IMR-90 (cell line): ENCODE data around the gene PSMB3. TPM values are rescaled to one million over a fixed set of nuclear protein-coding genes. Genes with fewer than 3 reads are reported as not detected.

Experiments
- ATAC-seq: fragments of 200-7000 bp; cut with Tn5 transposase; 2 replicates; pipeline ENCODE4 v1.9.1; 2020; ENCODE audit warnings: low read depth, mild to moderate bottlenecking, moderate library complexity
- BruUV-seq: library from RNA; stranded (reverse); fragments of 400-500 nt; replicated peaks from 2 replicates; lab custom pipeline; 2021; lab: Mats Ljungman, UMichigan
- CTCF ChIA-PET: fragments of 300-600 bp; formaldehyde crosslinking; extraction: SDS; loops from one replicate; lab custom pipeline; 2021; ENCODE audit warnings: antibody characterized with exemption; lab: Yijun Ruan, JAX
- POLR2A ChIA-PET: fragments of 300-600 bp; sonication (Branson Sonifier 250); formaldehyde crosslinking; loops from one replicate; lab custom pipeline; 2022; ENCODE audit warnings: antibody characterized with exemption; ENCODE audit not compliant: unreplicated experiment; lab: Charles Lee
- DNase-seq: peaks from one replicate; pipeline ENCODE4 v3.0.0; 2013
- H2AFZ ChIP-seq: replicated peaks from 2 replicates; pipeline ENCODE3; 2013; ENCODE audit warnings: low read length, mild to moderate bottlenecking; ENCODE audit not compliant: poor library complexity
- H2AK5ac ChIP-seq: 2 replicates; pipeline ENCODE4 v1.6.1; 2013; ENCODE audit warnings: low read depth, low read length, inconsistent platforms
- H2AK9ac ChIP-seq: replicated peaks from 2 replicates; pipeline ENCODE3; 2013; ENCODE audit warnings: mild to moderate bottlenecking, low read depth, low read length, moderate library complexity; ENCODE audit not compliant: poor library complexity
- H2BK120ac ChIP-seq: 2 replicates; pipeline ENCODE4 v1.6.1; 2013; ENCODE audit warnings: low read depth, low read length, inconsistent platforms
- H2BK15ac ChIP-seq: 3 replicates; pipeline ENCODE4 v1.6.1; 2013; ENCODE audit warnings: low read depth, low read length, inconsistent platforms
- H2BK20ac ChIP-seq: 2 replicates; pipeline ENCODE4 v1.6.1; 2013; ENCODE audit warnings: low read depth, mild to moderate bottlenecking, inconsistent platforms, low read length, moderate library complexity
- H2BK5ac ChIP-seq: 2 replicates; pipeline ENCODE4 v1.6.1; 2013; ENCODE audit warnings: mild to moderate bottlenecking, low read depth, low read length, inconsistent platforms; ENCODE audit not compliant: poor library complexity, severe bottlenecking
- H3K14ac ChIP-seq: replicated peaks from 2 replicates; pipeline ENCODE4 v1.6.1; 2013; ENCODE audit warnings: low read depth, low read length, inconsistent platforms
- H3K18ac ChIP-seq: 2 replicates; pipeline ENCODE4 v1.6.1; 2013; ENCODE audit warnings: low read depth, low read length, control low read depth
- H3K23ac ChIP-seq: 2 replicates; pipeline ENCODE4 v1.6.1; 2013; ENCODE audit warnings: low read depth, low read length, inconsistent platforms
- H3K27ac ChIP-seq: 2 replicates; pipeline ENCODE4 v1.5.1; 2013; ENCODE audit warnings: mild to moderate bottlenecking, control low read depth, low read length; ENCODE audit not compliant: insufficient read depth
- H3K27me3 ChIP-seq: 2 replicates; pipeline ENCODE4 v1.6.1; 2013; ENCODE audit warnings: low read length; ENCODE audit not compliant: control insufficient read depth, insufficient read depth
- H3K36me3 ChIP-seq: 2 replicates; pipeline ENCODE4 v1.6.1; 2013; ENCODE audit warnings: low read length, mixed read lengths; ENCODE audit not compliant: control insufficient read depth, insufficient read depth
- H3K4ac ChIP-seq: 2 replicates; pipeline ENCODE4 v1.6.1; 2013; ENCODE audit warnings: low read depth, low read length, inconsistent platforms
- H3K4me1 ChIP-seq: 2 replicates; pipeline ENCODE4 v1.6.1; 2013; ENCODE audit warnings: low read length, mixed read lengths; ENCODE audit not compliant: control insufficient read depth, insufficient read depth
- H3K4me2 ChIP-seq: 2 replicates; pipeline ENCODE4 v1.6.1; 2013; ENCODE audit warnings: low read depth, mild to moderate bottlenecking, control low read depth, low read length, moderate library complexity
- H3K4me3 ChIP-seq: 2 replicates; pipeline ENCODE4 v1.5.1; 2013; ENCODE audit warnings: low read depth, mild to moderate bottlenecking, control low read depth, low read length, moderate library complexity; ENCODE audit not compliant: insufficient read depth
- H3K56ac ChIP-seq: 2 replicates; pipeline ENCODE4 v1.6.1; 2013; ENCODE audit warnings: low read length, inconsistent platforms; ENCODE audit not compliant: insufficient read depth; ENCODE audit errors: extremely low read depth
- H3K79me1 ChIP-seq, 2 experiments: 2 replicates each; pipeline ENCODE4 v1.6.1; 2013; ENCODE audit warnings: low read length in 2 of 2, inconsistent platforms in 1 of 2, low read depth in 1 of 2
- H3K9ac ChIP-seq: 2 replicates; pipeline ENCODE4 v1.6.1; 2013; ENCODE audit warnings: low read depth, low read length, control low read depth
- H3K9me1 ChIP-seq: 2 replicates; pipeline ENCODE4 v1.6.1; 2013; ENCODE audit warnings: low read length, inconsistent platforms; ENCODE audit not compliant: insufficient read depth
- H3K9me3 ChIP-seq: 2 replicates; pipeline ENCODE4 v1.6.1; 2013; ENCODE audit warnings: low read length; ENCODE audit not compliant: control insufficient read depth, insufficient read depth
- H4K20me1 ChIP-seq: 2 replicates; pipeline ENCODE4 v1.6.1; 2013; ENCODE audit warnings: low read length, inconsistent platforms; ENCODE audit not compliant: insufficient read depth
- H4K5ac ChIP-seq: 2 replicates; pipeline ENCODE4 v1.6.1; 2013; ENCODE audit warnings: mild to moderate bottlenecking, low read depth, low read length, control low read depth
- H4K8ac ChIP-seq, 2 experiments: 2 replicates each; pipeline ENCODE4 v1.6.1; 2013; ENCODE audit warnings: low read depth in 2 of 2, low read length in 2 of 2, control low read depth in 1 of 2, inconsistent platforms in 1 of 2
- H4K91ac ChIP-seq: 2 replicates; pipeline ENCODE4 v1.6.1; 2013; ENCODE audit warnings: low read depth, low read length, inconsistent platforms; ENCODE audit not compliant: insufficient read depth
- ELK1 ChIP-seq: fragments of 150-350 bp; IDR thresholded peaks from 2 replicates; pipeline ENCODE4 v1.6.1; 2016; ENCODE audit warnings: low read depth, mild to moderate bottlenecking, low read length, moderate library complexity, borderline replicate concordance
- SMC3 ChIP-seq: fragments of 150-350 bp; IDR thresholded peaks from 2 replicates; pipeline ENCODE4 v1.6.1; 2016; ENCODE audit warnings: low read depth, mild to moderate bottlenecking, antibody characterized with exemption, low read length, moderate library complexity
- WGBS, 2 experiments: methylation state at CpG; one replicate each; pipeline versions ENCODE4 v1.1.5 to v1.1.7; 2013; ENCODE audit warnings: missing lambda C conversion rate in 2 of 2; ENCODE audit not compliant: insufficient read length in 1 of 2; ENCODE audit errors: extremely low coverage in 2 of 2; 5-methylcytosine and 5-hydroxymethylcytosine counted together
- dilution Hi-C: fragments of 300-500 bp; cut with HindIII; formaldehyde crosslinking; loops from one replicate; pipeline ENCODE4 v1.14.3; 2018; ENCODE audit warnings: low sequenced_read_pairs; ENCODE audit not compliant: unreplicated experiment
- in situ Hi-C: fragments of 300-500 bp; cut with MboI; formaldehyde crosslinking; loops from 3 replicates; pipeline ENCODE4 v1.14.3; 2019; ENCODE audit warnings: low sequenced_read_pairs, inconsistent platforms, mixed read lengths
- intact Hi-C: fragments of 100-400 bp; cut with micrococcal nuclease; formaldehyde crosslinking; loops from 2 replicates; pipeline ENCODE4 v1.10.0; 2022
- polyA plus RNA-seq, 3 experiments: library from polyadenylated mRNA; depleted of rRNA; stranded (reverse); fragments of >200 nt; gene quantifications; 2 replicates each; pipeline ENCODE4 v1.2.3, GENCODE V29; 2012; ENCODE audit warnings: low replicate concordance in 1 of 3
- total RNA-seq: library from RNA; depleted of rRNA; stranded (reverse); fragments of >200 nt; gene quantifications from 2 replicates; pipeline ENCODE4 v1.2.3, GENCODE V29; 2012

PSMB3 gene
- total and polyA plus RNA-seq, 2 of the 4 experiments (the other 2 are of a cell fraction), result 480 to 828 TPM

DNA sequence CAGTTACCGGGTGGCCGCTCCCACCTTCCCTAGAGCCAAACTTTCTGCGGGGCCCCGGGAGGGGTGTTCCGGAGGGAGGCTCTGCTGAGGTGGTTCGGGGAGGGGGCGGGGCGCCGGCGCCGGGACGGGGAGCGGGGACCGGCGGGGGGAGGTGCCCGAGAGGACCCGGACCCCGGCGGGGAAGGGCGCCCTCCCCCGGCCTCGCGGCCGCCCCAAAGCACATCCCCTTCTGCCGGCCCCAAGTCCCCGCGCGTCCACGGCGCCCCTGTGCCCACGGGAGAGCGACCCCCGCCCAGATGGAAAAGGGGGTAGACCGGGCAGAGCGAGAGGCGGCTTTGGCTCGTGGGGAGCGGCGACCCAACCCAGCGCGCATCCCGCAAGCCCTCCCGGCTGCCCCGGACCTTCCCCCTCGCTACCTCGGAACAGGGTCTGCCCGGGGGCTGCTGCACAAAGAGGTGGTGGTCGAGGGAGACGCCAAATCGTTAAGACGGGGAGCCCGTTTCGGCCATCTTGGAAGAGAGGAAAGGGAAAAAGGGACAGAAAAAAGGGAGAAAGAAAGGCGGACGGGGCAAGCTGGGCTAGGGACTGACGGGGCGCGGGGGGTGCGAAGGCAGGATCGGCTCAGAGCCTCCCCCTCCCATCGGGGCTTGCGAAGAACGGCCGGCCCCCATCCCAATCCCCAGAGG, 4.9 kb upstream of the PSMB3 start:
- H2BK5ac ChIP-seq, result peak overlapping the region; percentile 85
- peak overlapping the region; percentile 88; the same call in 1 of the 2 replicates for H4K91ac ChIP-seq
- H3K56ac ChIP-seq, result peak overlapping the region; percentile 47; the same call in 1 of the 2 replicates
- TF ChIP-seq ELK1 (no peak), SMC3 (no peak)
- peaks cover 18% of the 10 kb centered on the region for H3K4me1 ChIP-seq
- H2AK5ac ChIP-seq, result peak overlapping the region; percentile 94
- H3K14ac ChIP-seq, result peak overlapping the region; percentile 79
- no peaks in the 10 kb centered on the region for H3K36me3 ChIP-seq
- peak overlapping the region; percentile 94 for H3K27ac ChIP-seq
- in situ Hi-C loops (no loop called here), dilution Hi-C loops (no loop called here), intact Hi-C loops (no loop called here)
- peak overlapping the region; percentile 91 for H3K4ac ChIP-seq
- CTCF ChIA-PET, result no interaction called here
- H3K27me3 ChIP-seq, result no peaks in the 10 kb centered on the region
- WGBS, 2 experiments, result 0% methylated on average over 14 of the region's 64 CpGs; no CpG with 5 or more reads in 1 of the 2 experiments
- no peaks in the 10 kb centered on the region for H3K9me3 ChIP-seq
- peak overlapping the region; percentile 46 for H3K18ac ChIP-seq
- H4K20me1 ChIP-seq, result peaks cover 46% of the 10 kb centered on the region
- peak overlapping the region; percentile 45; the same call in 1 of the 3 replicates for H2BK15ac ChIP-seq
- peaks cover 0 to 46% of the 10 kb centered on the region in 2 experiments; a peak in 2 of 4 replicates for H3K79me1 ChIP-seq
- DNase-seq (no peak), ATAC-seq (peak; percentile 9)
- H4K8ac ChIP-seq, result peak overlapping the region; percentile 66 to 91; a peak in 2 of 4 replicates
- no TSS peak for BruUV-seq
- peak overlapping the region; percentile 95 for H3K4me2 ChIP-seq
- peak overlapping the region; percentile 58 for H2BK120ac ChIP-seq
- peak overlapping the region; percentile 98 for H2AK9ac ChIP-seq
- H3K23ac ChIP-seq, result peak overlapping the region; percentile 58; the same call in 1 of the 2 replicates
- H4K5ac ChIP-seq, result peak overlapping the region; percentile 58
- peak overlapping the region; percentile 92 for H3K9ac ChIP-seq
- POLR2A ChIA-PET, result interaction anchor here (0.6 kb wide), 1 partner anchor 47 kb away, joined by 3 read pairs; no protein-coding TSS in a partner anchor
- H3K9me1 ChIP-seq, result peaks cover 20% of the 10 kb centered on the region
- no peak overlapping the region for H2BK20ac ChIP-seq
- H2AFZ ChIP-seq, result peak overlapping the region; percentile 76
- peak overlapping the region; percentile 91 for H3K4me3 ChIP-seq
